GM20431 (cell line): ENCODE results near the gene LRRC3.

Source experiments
- in situ Hi-C: fragments of 300-500 bp; cut with MseI, MboI; formaldehyde crosslinking; loops from one replicate; pipeline ENCODE4 v1.15.0; 2020; ENCODE audit warnings: low sequenced_read_pairs; ENCODE audit not compliant: unreplicated experiment

The LRRC3 gene

GRCh38 chr21:44507673-44508425 is 52.5 kb downstream of the LRRC3 start:
- in situ Hi-C loops = no loop called here

- in situ Hi-C loops = no loop called here
Measured at GRCh38 chr21:44508426-44508710, 53.1 kb downstream of the LRRC3 start.

GRCh38 chr21:44508711-44509445 is 53.6 kb downstream of the LRRC3 start:
- in situ Hi-C loops = no loop called here

GRCh38 chr21:44509539-44509938 is 54.2 kb downstream of the LRRC3 start:
- in situ Hi-C loops = no loop called here

- in situ Hi-C loops = loop anchor here (10.0 kb wide), 1 partner anchor 285 kb away; no protein-coding TSS in a partner anchor
Measured at GRCh38 chr21:44510109-44510507, 54.8 kb downstream of the LRRC3 start.

GRCh38 chr21:44510508-44511218 is 55.4 kb downstream of the LRRC3 start:
- in situ Hi-C loops = loop anchor here (10.0 kb wide), 1 partner anchor 284 kb away; no protein-coding TSS in a partner anchor

GRCh38 chr21:44511219-44511937 is 56.1 kb downstream of the LRRC3 start:
- in situ Hi-C loops = loop anchor here (10.0 kb wide), 1 partner anchor 283 kb away; no protein-coding TSS in a partner anchor
